Stomach (tissue), 4 donors: ENCODE results near the gene PEMT.

ENCODE experiments used
- CTCF ChIP-seq, 7 experiments: fragments of 450-650 bp in 4 of 7; fragments of 200-600 bp in 3 of 7; sonication (generic) in 3 of 7; IDR thresholded peaks; one replicate each; pipeline ENCODE4 v1.5.1; 2016 to 2019; ENCODE audit warnings: antibody characterized with exemption in 7 of 7, control low read depth in 2 of 7, mild to moderate bottlenecking in 1 of 7
- POLR2A ChIP-seq, 4 donors: fragments of 450-650 bp; IDR thresholded peaks; one replicate each; pipeline ENCODE4 v1.6.1; 2016; ENCODE audit warnings: antibody characterized with exemption in 4 of 4, control low read depth in 2 of 4, mild to moderate bottlenecking in 1 of 4, moderate library complexity in 1 of 4

- TF ChIP-seq CTCF (IDR thresholded peaks at IDR 0.05), result no peak
- TF ChIP-seq POLR2A (IDR thresholded peaks at IDR 0.05), result no peak
Measured at GRCh38 chr17:17567631-17568030, 23.9 kb downstream of the PEMT start.
